HG03159 (cell line): Measurements from ENCODE around the gene SHISAL2A.

ENCODE experiments used
- ATAC-seq: cut with Tn5 transposase; IDR thresholded peaks from one replicate; pipeline ENCODE4 v1.9.1; 2021; ENCODE audit warnings: mild to moderate bottlenecking, moderate library complexity; ENCODE audit not compliant: unreplicated experiment

The SHISAL2A gene

DNA sequence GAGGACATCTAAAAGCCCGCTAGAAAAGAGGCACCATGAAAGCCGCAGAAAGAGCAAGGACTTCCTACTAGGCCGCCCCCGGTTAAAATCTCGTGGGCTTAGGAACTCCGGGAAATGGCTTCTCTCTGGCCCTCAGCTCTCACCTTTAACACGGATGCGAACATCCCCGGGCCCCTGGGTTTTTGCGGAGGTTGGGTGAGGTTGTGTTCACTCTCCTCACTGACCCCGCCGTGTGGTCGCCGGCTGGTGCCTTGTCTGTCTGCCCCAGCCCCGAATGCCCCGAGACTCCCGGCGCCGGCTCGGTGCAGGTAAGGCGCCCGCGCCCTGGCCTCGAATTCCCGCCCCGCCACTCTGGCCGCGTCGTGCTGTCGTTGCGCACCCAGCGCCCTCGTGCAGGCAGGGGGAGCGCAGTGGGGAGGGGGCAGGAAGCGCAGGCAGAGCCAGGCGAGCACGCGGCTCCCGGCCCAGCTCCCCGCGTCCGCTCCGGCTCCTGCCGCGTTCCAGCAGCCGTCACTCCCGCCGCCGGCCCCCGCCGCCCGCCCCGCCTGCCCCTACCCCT, at the start of gene SHISAL2A:
Gene SHISAL2A (plus strand): TSS at position 437 of the 559 bp plus-strand sequence. CDS start 326 bp downstream, outside the sequence.
- no peak for ATAC-seq

DNA sequence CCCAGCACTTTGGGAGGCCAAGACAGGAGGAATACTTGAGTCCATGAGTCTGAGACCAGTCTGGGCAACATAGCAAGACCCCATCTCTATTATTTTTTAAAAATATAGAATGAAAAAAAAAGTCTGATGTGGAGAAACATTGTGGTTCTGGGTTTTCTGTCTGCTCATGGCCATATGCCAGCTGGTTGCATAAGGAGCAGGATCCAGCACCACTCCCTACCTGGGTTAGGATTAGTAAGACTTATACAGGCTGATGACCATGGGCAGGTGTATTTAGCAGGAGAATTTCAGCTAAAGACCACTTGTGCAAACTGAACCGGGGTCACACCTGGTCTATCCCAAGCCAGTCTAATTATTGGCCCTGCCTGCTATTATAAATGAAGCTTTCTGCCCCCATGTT, 47.5 kb upstream of the SHISAL2A start:
- ATAC-seq, result no peak

DNA sequence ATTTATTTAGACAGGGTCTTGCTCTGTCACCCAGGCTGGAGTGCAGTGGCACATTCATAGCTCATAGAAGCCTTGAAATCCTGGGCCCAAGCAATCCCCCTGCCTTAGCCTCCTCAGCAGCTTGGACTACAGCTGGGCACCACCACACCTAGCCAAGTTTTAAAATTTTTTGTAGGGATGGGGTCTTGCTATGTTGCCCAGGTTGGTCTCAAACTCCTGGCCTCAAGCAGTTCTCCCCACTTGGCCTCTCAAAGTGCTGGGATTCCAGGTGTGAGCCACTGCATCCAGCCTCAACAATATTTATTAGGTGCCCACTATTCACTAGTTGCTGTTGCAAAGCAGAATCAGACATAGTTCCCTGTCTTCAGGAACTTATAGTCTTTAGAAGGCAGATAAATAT, 44.9 kb upstream of the SHISAL2A start:
- no peak for ATAC-seq

DNA sequence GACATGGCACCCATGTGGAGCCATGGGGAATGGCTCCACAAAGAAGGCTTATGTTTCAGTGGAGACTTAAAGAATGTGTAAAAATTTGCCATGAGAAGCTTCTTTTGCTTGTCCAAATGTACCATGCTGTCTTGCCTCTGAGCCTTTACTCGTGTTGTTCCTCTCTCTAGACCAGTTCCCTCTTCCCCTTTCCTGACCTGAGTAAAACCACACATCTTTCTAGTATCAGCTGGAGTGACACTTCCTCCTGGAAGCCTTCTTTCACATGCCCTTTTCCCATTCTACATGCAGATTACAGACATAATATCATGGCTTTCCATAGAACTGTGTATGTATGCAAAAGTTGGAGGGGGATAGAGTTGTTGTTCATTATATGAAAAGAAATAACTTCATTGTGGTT, 44.4 kb upstream of the SHISAL2A start:
- ATAC-seq, result no peak

DNA sequence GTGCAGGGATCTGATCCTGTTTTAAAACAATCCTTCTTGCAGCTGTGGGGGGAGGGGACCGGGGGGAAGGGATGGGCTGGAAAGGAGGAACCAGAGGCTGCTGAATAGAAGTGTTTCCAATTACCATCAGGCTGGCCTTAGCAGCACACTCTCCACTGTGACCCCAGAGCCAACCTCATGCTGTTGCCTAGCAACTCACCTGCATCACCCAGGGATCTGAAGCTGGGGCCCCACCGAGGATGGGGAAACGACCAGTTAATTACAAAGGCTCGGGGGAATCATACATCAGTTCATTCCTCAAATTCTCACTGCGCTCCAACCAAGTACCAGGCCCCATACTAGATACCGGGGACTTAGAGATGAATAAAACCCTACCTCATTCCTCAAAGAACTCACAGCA, 42.7 kb upstream of the SHISAL2A start:
- ATAC-seq, result no peak

DNA sequence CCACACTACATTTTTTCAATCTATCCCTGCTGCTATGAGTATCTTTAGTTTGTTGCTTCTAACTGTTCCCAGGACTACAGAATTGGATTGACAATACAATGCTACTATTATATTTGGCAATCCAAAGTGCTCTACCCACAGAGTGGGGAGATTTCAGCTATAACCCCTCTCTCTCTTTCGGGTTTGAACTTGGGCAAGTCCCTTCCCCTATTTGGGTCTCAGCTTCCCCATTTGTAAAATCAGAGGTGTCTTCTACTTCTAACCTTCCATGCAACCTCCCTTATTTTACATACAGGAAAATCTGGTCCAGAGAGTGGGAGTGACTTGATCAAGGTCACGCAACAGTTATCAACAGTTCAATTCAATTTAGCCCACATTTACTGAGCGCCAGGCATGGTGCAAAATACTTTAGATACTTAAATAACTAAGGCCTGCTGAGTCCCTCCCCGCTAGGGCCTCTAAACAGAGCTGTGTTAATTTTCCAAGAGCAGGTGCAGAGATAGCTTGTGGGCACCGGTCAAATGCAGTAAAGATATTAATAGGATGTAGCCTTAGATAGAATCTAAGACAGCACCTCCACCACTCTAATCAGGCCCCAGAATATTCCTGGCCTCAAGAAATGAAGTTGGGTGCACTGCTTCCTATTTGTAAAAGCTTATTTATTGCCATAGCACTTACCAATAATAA, 40.2 kb upstream of the SHISAL2A start:
- ATAC-seq, result no peak

DNA sequence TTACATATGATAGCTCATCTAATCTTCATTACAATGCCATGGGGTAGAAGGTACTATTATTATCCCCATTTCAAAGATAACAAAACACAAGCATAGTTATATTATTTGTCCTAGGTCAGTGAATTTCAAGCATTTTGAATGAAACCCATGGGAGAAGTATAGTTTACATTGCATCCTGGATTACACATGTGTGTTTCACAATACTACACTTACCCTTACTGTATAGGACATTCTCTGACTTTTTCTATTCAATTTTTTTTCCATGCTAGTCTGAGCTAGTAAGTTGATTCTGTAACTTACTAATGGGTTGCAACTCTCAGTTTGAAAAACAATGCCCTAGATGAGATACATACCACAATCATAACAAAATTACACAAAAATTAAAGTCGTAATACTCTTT, 39.5 kb upstream of the SHISAL2A start:
- ATAC-seq, result no peak

DNA sequence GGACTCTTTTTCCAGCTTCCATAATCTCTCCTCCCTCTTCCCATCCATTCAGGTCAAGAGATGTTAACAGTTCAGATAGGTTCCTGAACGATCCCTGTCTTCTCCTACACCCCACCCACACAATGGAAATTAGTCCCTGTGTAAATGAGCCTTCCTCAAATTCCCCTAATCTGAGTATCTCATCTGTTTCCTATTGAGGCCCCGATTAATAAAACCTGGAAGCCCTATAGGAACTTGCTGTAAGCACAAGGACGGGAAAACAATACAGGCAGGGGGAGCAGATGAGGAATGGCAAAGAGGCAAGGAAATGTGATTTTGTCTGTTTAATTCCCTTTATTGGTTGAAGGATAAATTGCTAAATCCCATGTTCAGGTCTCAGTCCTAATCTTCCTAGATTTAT, 37.9 kb upstream of the SHISAL2A start:
- no peak for ATAC-seq

DNA sequence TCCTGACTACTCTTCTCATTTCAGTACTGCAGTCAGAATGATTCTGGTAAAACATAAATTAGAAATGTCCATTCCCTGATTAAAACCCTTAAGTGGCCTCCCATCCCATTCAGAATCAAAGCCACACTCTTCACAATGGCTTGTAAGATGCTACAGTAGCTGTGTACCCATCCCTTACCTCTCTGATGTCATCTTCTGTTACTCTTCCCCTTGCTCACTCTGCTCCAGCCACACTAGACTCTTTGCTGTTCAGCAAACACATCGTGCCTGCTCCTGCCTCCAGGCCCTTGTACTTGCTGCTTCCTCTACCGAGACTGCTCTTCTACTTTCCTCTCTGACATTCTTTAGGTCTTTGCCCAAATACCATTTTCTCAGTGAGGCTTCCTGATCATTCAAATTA, 35.1 kb upstream of the SHISAL2A start:
- ATAC-seq, result no peak

DNA sequence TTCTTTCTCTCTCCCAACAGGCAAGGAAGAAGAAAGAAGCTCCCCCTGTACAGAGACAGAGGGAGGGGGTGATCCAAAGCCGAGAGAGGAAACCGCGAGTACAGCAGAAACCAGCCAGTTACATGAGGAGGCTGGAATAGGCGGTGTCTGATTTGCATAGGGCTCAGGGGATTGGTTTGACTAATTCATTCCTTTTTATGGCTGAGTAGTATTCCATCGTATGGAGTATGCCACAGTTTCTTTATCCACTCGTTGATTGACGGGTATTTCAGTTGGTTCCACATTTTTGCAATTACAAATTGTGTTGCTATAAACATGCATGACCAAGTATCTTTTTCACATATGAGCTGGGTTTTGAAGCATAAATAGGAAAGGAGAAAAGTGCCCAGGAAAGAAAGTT, 34.2 kb upstream of the SHISAL2A start:
- no peak for ATAC-seq

DNA sequence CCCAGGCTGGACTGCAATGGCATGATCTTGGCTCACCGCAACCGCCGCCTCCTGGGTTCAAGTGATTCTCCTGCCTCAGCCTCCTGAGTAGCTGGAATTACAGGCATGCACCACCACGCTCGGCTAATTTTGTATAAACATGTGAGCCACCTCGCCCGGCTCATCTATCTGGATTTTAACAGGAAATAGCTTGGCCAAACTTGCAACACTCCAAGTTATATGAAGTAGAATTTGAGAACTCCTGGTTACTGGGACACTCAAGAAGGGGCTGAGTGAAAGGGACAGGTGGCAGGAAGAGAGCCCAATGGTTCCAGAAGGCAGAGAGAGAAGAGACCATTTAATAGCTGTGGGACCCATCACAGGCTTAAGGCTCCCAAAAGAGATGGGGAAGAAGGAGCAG, 33.7 kb upstream of the SHISAL2A start:
- ATAC-seq, result no peak

DNA sequence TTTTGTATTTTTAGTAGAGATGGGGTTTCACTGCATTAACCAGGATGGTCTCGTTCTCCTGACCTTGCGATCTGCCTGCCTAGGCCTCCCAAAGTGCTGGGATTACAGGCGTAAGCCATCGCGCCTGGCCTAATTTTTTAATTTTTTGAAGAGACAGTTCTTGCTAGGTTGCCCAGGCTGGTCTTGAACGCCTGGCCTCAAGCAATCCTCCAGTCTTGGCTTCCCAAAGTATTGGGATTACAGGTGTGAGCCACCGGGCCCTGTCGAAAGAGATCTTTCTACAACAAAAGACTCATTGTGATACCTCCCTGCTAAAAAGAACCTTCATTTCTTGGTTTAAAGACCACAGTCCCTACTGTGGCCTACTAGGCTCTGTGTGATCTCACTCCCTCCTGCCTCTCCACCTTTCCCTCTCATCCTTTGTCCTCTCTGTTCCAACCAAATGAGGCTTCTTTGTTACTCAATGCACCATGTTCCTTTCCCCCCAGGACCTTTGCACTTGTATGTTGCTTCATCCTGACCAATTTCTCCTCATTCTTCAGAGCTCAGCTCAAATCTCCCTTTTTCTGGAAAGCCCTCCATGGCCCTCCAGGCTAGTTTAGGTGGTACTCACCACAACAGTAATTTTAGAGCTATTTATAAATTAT, 32.3 kb upstream of the SHISAL2A start:
- ATAC-seq, result no peak

DNA sequence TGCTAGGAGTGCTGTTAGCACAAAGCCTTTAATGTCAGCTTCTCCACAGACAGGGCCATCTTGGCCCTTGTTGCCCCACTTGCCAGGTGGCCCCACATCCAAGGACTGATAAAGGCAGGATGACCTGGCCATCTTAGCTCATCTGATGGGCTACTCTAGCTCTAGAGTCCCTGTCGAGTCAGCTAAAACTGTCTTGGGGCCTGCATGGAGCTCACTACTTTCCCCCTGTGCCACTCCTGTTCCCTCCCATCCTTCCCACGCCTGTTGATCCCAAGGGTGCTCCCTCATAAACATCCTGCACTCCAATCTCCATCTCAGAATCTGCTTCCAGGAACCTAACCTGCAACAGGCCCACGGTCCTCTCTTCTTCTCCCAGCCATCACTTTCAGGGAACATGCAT, 31.4 kb upstream of the SHISAL2A start:
- ATAC-seq, result no peak

DNA sequence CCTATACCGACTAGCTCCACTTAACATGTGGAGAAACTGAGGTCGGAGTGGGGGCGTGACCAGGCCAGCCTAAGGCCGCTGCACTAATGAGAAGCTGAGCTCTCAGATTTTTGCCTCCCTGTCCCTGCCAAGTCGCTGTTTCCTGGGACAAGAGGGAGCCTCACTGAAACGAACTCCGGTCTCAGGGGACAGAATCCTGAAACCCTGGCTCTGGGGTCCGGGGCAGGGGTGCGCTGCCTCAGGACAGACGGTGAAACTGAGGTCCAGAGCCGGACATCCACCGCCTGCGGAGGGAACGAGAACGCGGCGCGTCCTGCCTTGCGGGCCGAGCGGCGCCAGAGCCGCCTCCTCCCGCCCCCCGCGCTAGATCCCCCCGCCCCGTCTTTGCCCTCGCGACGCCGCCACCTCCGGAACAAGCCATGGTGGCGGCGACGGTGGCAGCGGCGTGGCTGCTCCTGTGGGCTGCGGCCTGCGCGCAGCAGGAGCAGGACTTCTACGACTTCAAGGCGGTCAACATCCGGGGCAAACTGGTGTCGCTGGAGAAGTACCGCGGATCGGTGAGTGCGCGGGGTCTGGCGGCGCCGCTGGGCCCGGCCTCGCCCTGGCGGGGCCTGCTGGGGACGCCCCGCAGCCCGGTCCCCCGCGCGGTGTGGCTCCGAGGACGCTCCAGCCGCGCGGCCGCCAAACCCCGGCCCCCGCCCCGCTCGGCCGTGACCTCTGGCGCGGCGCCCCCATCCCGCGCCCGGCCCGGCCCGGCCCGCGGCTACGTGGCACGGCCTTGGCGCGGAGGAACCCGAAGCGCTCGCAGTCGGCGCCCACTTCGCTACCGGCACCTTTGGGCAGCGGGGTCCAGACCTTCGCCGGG, 30.7 kb upstream of the SHISAL2A start, which contains the start of gene GPX7:
Gene GPX7 (plus strand): TSS at position 381 of the 865 bp plus-strand sequence. CDS start 39 bp downstream, at position 420.
- ATAC-seq, result no peak

DNA sequence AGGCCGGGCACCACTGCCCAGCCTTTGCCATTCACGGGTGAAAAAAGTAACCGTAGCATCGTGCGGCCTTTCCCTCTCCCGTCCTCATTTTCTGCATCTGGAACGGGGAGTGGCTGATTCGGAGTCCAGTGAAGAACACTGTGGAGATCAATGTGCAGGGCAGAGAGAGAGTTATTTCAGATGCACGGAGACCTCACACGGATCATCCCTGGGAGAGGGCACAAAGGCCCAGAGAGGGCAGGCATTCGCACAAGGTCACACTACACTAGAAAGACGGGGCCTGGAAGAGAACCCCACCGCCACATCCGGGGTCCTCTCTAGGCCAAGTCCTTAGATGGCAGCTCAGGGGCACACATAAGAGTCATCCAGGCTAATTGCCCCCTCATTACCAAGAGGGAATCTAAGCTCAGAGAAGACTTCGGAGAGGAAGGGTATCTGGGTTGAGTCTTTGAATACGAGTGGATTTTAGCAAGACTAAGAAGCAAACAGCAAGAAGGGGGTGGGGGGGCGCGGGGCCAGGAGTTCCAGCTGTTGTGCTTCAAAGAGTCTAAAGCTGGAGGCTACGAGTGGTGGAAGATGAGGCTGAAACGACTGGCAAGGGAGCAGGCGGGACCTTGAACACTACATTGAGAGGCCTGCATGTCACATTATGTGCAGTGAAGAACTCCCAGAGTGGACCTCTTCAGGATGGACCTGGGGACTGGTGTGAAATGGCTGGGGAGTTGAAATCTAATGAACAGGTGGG, 29.9 kb upstream of the SHISAL2A start:
- no peak for ATAC-seq

DNA sequence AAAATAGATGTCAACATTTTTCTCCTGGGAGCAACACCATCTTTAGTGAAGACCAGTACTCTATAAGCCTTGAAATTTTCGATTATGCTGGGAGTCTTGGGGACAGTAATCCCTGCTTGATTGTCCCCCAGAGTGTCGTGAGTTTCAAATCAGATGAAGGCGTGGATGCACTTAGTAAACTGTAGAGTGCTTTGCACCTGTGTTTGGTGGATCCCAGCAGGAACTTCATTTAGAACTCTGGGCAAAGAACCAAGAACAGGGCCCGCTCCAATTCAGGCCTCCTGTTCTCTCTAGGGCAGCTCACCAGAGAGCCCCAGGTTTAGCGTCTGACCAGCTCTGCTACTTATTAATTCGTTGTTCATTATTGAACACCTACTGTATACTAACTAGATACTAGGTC, 29.3 kb upstream of the SHISAL2A start:
- ATAC-seq, result no peak

DNA sequence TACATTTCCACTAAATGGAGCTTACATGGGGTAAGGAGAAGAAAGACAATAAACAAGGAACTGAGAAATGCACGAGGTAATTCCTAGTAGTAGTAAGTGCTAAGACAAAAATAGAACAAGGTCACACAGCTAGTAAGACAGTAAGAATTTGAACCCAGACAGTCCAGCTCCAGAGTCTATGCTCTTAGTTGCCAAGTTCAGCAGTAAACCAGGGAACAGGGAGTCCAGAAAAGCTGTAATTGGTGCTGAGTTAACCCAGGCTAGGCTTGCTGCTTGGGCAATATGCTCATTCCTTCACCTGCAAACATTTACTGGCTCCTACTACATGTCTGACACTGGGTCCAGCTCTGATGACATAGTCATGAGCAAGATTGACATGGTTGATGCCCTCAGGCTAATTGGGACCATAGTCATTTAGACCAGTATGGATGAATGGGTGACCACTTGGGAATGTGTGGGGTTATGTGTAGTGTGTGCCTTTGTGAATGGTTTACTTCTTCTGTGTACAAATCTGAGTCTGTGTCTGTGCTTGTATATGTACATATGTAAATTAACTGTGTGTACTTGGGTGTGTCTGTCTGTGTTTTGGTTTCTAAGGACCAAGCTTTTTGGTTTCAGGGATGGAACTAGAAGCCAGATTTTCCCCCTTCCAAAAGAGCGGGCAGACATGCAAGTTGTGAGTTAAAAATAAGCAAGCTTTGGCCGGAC, 28.8 kb upstream of the SHISAL2A start:
- ATAC-seq, result no peak

DNA sequence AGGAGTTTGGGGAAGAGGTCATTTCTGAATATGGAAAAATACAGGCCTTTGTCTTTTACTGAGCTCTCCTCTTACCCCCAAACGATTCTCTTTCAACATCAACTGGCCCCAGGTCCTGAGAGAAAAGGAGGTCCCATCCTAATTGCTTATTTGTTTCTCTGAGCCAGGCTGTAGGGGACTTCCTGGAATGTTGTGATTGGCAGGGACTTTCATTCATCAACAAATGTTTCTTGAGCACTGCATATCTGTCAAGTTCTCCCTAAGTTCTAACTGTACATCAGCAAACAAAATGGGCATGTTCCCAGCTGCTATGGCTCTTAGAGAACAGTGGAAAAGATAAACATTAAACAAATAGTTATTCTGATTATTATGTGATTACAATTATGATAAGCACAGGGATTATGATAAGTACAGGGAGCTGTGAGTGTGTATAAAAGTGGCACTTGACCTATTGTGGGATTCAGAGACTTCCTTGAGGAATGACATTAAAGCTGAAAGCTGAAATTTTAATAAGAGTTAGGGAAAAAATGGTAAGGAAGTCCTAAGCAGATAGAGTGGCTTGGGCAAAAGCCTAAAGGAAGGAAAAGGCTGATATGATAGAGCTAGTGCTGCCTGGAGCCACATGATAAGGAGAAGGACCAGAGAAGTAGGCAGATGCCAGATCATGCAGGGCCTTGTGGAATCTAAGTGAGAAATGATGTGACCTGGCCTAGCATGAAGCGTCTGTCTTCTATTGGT, 19.2 kb upstream of the SHISAL2A start:
- ATAC-seq, result no peak

DNA sequence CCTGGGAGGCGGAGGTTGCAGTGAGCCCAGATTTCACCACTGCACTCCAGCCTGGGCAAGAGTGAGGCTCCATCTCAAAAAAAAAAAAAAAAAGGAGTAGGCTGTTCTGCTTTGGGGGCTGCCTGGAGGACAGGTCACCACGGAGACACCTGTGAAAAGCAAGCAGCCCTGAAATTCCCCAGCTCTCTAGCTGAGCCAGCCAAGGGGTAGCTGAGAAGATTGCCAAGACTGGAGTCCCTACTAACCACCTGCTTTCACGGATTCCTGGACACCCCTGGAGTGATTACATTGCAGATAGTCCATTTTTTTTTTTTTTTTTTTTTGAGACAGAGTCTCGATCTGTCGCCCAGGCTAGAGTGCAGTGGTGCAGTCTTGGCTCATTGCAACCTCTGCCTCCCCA, 18.3 kb upstream of the SHISAL2A start:
- no peak for ATAC-seq
